Uterus (tissue), 2 donors: Measurements from ENCODE around the gene ACACB.

Source experiments
- POLR2A ChIP-seq, 2 donors: fragments of 450-650 bp; IDR thresholded peaks; one replicate each; pipeline ENCODE4 v1.6.1; 2016; ENCODE audit warnings: antibody characterized with exemption in 2 of 2, mild to moderate bottlenecking in 1 of 2, moderate library complexity in 1 of 2
- TF ChIP-seq, protein P1 (sequence below), 4 experiments: fragments of 200-600 bp in 2 of 4; fragments of 450-650 bp in 2 of 4; sonication (generic) in 2 of 4; IDR thresholded peaks; one replicate each; pipeline ENCODE4 v1.5.1; 2016 to 2019; ENCODE audit warnings: antibody characterized with exemption in 4 of 4, mild to moderate bottlenecking in 2 of 4, moderate library complexity in 1 of 4

DNA sequence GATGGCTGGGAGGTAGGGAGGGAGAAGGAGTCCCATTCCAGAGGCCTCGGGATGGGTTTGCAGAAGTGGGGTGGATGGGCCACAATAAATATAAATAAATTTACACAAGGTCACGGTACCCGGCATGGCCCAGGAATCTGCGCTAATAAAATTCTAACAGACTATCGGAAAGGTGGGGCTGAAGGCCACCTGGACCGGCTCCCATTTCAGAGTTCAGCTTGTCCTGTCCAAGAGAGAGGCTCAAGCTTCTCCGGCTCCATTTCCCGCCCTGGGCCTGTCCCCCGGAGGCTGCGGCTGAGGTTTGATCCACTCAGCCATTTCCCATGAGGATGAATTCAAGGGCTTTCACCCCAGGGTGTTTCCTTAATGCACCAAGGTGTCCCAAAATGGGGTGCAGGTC, 162.5 kb downstream of the ACACB start:
- TF ChIP-seq, protein P1, sequence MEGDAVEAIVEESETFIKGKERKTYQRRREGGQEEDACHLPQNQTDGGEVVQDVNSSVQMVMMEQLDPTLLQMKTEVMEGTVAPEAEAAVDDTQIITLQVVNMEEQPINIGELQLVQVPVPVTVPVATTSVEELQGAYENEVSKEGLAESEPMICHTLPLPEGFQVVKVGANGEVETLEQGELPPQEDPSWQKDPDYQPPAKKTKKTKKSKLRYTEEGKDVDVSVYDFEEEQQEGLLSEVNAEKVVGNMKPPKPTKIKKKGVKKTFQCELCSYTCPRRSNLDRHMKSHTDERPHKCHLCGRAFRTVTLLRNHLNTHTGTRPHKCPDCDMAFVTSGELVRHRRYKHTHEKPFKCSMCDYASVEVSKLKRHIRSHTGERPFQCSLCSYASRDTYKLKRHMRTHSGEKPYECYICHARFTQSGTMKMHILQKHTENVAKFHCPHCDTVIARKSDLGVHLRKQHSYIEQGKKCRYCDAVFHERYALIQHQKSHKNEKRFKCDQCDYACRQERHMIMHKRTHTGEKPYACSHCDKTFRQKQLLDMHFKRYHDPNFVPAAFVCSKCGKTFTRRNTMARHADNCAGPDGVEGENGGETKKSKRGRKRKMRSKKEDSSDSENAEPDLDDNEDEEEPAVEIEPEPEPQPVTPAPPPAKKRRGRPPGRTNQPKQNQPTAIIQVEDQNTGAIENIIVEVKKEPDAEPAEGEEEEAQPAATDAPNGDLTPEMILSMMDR (IDR thresholded peaks at IDR 0.05) = no peak
- no peak for TF ChIP-seq POLR2A (IDR thresholded peaks at IDR 0.05)
